Mammary epithelial cell (primary cell): ENCODE measurements around the gene CERKL.

Source experiments
- EZH2 ChIP-seq: IDR thresholded peaks from 2 replicates; pipeline ENCODE4 v1.6.1; 2012; ENCODE audit warnings: low read length, inconsistent platforms, borderline replicate concordance
- TF ChIP-seq, protein P1 (sequence below), 2 donors: IDR thresholded peaks in 1 of 2; conservative IDR thresholded peaks in 1 of 2; 2 replicates each; pipeline ENCODE4 v1.5.1; 2011 to 2012; ENCODE audit warnings: inconsistent platforms in 2 of 2, low read length in 2 of 2, mild to moderate bottlenecking in 2 of 2, control low read depth in 1 of 2, low read depth in 1 of 2; ENCODE audit not compliant: insufficient read depth in 1 of 2; ENCODE audit errors: extremely low read depth in 1 of 2

DNA sequence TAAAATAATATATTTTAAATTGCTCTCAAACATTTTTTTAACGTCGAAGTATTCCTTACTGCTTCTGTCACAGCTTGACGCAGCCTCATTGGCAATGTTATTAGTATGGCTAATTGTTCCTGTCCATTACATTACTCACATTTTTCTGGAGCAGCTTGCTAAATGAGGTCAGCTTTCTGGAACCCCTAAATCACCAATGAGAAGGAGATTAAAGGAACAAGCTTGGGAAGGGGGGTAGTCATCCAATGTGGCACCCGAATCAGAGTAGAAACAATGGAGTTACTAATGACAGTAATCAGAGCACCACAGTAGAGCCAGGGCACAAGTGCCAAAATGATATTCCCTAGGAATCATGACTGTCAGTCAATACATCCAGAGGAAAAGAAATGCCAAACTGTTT, 18.3 kb upstream of the CERKL start:
- TF ChIP-seq, protein P1, sequence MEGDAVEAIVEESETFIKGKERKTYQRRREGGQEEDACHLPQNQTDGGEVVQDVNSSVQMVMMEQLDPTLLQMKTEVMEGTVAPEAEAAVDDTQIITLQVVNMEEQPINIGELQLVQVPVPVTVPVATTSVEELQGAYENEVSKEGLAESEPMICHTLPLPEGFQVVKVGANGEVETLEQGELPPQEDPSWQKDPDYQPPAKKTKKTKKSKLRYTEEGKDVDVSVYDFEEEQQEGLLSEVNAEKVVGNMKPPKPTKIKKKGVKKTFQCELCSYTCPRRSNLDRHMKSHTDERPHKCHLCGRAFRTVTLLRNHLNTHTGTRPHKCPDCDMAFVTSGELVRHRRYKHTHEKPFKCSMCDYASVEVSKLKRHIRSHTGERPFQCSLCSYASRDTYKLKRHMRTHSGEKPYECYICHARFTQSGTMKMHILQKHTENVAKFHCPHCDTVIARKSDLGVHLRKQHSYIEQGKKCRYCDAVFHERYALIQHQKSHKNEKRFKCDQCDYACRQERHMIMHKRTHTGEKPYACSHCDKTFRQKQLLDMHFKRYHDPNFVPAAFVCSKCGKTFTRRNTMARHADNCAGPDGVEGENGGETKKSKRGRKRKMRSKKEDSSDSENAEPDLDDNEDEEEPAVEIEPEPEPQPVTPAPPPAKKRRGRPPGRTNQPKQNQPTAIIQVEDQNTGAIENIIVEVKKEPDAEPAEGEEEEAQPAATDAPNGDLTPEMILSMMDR (conservative IDR thresholded peaks at IDR 0.05 in 1 of 2, IDR thresholded peaks at IDR 0.05 in 1 of 2; ENCODE audit: extremely low read depth in 1 of 2, insufficient read depth in 1 of 2, low read depth in 1 of 2, low read length in 2 of 2), result no peak
- no peak for TF ChIP-seq EZH2
